ENCODE measurements around the gene POU5F2. TPM values are rescaled to one million over a fixed set of nuclear protein-coding genes. Genes with fewer than 3 reads are reported as not detected.
A peak's percentile ranks its signal among the peaks of the same experiment; 100 is the strongest.

The POU5F2 gene
- polyA plus RNA-seq, 1 donor, result 0.03 TPM

DNA sequence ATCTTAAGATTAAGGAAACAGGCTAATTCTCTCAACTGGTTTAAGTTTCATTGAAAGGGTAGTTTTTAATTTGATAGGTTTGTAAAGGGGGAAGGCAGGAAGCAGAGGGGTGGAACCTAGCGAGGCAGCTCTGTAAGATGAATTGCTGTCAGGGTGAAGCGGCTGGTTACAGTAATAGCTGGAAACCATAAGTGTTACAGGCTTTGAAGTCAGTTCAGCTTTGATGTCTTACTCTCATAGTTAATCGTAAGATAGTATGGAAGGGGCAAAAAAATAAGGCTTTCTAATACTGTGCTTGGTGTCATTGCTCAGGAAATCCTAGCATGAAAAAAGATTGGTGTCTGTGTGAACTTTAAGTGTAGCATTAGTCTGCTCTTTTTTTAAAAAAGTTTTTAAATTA lies 20.3 kb downstream of the POU5F2 start:
- peak in 1 of 2 donors; percentile 53 for DNase-seq
- Histone ChIP-seq H3K4me3 (ENCODE audit: low read length) (no peak overlapping the region), H3K36me3 (ENCODE audit: control insufficient read depth, insufficient read depth, low read length) (no peaks in the 10 kb centered on the region), H3K9me3 (ENCODE audit: control insufficient read depth, low read depth, low read length) (no peaks in the 10 kb centered on the region), H3K4me1 (ENCODE audit: control insufficient read depth, insufficient read depth, low read length) (peaks cover 13% of the 10 kb centered on the region), H3K27ac (ENCODE audit: low read length) (peak overlapping the region; percentile 69), H3K27me3 (ENCODE audit: control insufficient read depth, insufficient read depth, low read length) (no peaks in the 10 kb centered on the region)
- 17% methylated on average over 1 of the region's 3 CpGs for WGBS (ENCODE audit: insufficient coverage, low lambda C conversion rate)

DNA sequence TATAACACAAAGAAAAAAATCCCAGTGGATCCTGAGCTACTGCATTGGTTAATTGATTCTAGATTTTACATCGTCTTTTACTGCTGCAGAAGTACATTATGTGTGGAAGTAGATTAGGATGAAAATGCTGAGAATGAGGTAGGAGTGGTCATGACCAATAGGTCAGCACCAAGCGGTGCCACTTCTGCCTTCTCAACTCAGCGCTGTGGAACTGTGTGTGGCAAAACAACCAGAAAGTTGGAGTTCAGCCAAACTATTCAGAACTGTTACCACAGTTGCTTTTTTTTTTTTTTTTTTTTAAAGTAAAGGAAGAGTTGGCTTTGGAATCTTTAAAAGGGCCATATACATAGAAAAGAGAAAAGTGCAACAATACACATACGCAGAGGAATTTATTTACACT lies 24.2 kb downstream of the POU5F2 start:
- no peaks in the 10 kb centered on the region for H3K9me3 ChIP-seq (ENCODE audit: control insufficient read depth, low read depth, low read length)
- H3K36me3 ChIP-seq (ENCODE audit: control insufficient read depth, insufficient read depth, low read length), result no peaks in the 10 kb centered on the region
- WGBS (ENCODE audit: insufficient coverage, low lambda C conversion rate), result 40% methylated on average over 1 of the region's 4 CpGs
- H3K4me1 ChIP-seq (ENCODE audit: control insufficient read depth, insufficient read depth, low read length), result peaks cover 8% of the 10 kb centered on the region
- no peak overlapping the region for H3K4me3 ChIP-seq (ENCODE audit: low read length)
- H3K27ac ChIP-seq (ENCODE audit: low read length), result peak overlapping the region; percentile 30
- peak in 1 of 2 donors; percentile 56 for DNase-seq
- H3K27me3 ChIP-seq (ENCODE audit: control insufficient read depth, insufficient read depth, low read length), result no peaks in the 10 kb centered on the region

DNA sequence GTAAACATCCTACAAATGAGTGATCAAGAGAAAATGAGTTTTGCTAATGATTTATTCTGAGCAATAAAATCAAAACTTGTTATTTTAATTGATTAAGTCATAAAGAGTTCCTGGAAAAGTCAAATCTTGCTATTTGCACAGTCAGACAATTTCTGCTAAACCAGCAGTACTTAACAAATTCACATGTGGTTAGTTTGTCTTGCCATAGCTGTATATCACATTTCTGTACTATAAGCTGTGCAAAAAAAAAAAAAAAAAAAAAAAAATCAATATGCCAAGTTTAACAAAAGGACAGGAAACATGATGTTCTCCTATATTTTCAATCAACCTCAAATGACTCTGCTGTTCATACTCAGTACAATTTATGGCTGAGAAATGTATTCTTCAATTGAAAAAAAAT lies 24.9 kb downstream of the POU5F2 start:
- Histone ChIP-seq H3K9me3 (ENCODE audit: control insufficient read depth, low read depth, low read length) (no peaks in the 10 kb centered on the region), H3K36me3 (ENCODE audit: control insufficient read depth, insufficient read depth, low read length) (no peaks in the 10 kb centered on the region), H3K27me3 (ENCODE audit: control insufficient read depth, insufficient read depth, low read length) (no peaks in the 10 kb centered on the region), H3K4me1 (ENCODE audit: control insufficient read depth, insufficient read depth, low read length) (peaks cover 8% of the 10 kb centered on the region), H3K27ac (ENCODE audit: low read length) (peak overlapping the region; percentile 30), H3K4me3 (ENCODE audit: low read length) (no peak overlapping the region)
- peak in 1 of 2 donors; percentile 69 for DNase-seq

DNA sequence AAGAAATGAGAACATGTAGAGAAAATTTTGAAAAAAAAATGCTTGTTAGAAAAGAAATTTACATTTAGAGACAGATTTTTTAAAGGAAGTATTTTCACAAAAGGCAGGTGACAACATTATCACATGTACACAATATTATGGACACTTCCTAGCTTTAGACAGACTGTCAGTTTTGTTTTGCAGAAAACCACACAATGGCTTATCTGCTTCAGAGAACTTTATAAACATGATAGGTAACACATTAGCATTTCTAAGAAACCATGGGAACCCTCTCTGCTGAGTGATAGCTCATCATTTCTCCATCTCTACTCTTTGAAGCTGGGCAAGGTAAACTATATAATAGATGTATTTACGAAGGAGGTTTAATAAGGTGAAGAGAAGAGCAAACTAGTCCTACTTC lies 25.6 kb downstream of the POU5F2 start:
- WGBS (ENCODE audit: insufficient coverage, low lambda C conversion rate), result 20% methylated on average over 1 of the region's 1 CpG
- peak in 1 of 2 donors; percentile 63 for DNase-seq
- H3K27me3 ChIP-seq (ENCODE audit: control insufficient read depth, insufficient read depth, low read length), result no peaks in the 10 kb centered on the region
- no peak overlapping the region for H3K4me3 ChIP-seq (ENCODE audit: low read length)
- no peaks in the 10 kb centered on the region for H3K36me3 ChIP-seq (ENCODE audit: control insufficient read depth, insufficient read depth, low read length)
- no peaks in the 10 kb centered on the region for H3K9me3 ChIP-seq (ENCODE audit: control insufficient read depth, low read depth, low read length)
- peak overlapping the region; percentile 30 for H3K27ac ChIP-seq (ENCODE audit: low read length)
- peaks cover 7% of the 10 kb centered on the region for H3K4me1 ChIP-seq (ENCODE audit: control insufficient read depth, insufficient read depth, low read length)

DNA sequence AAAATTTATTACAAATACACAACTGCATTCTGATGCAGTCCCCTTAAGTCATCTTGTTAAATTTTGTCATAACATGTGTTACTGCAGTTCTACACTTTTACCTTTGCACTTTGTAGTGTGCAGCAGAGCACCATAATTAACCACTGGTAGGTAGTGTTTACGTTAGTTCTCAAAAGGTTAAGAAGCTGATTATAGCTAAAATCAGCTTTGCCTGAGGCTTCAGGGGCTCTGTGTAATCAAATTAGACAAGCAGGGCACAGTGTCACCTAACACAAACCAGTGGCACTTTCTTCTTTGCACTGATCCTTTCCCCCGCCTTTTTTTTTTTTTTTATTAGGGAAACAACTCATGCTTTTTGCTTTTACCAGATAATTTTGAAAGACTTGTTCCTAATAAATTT lies 26.1 kb downstream of the POU5F2 start:
- Histone ChIP-seq H3K27me3 (ENCODE audit: control insufficient read depth, insufficient read depth, low read length) (no peaks in the 10 kb centered on the region), H3K4me1 (ENCODE audit: control insufficient read depth, insufficient read depth, low read length) (peaks cover 4% of the 10 kb centered on the region), H3K9me3 (ENCODE audit: control insufficient read depth, low read depth, low read length) (no peaks in the 10 kb centered on the region), H3K36me3 (ENCODE audit: control insufficient read depth, insufficient read depth, low read length) (no peaks in the 10 kb centered on the region), H3K27ac (ENCODE audit: low read length) (peak overlapping the region; percentile 30), H3K4me3 (ENCODE audit: low read length) (no peak overlapping the region)
- peak; percentile 41 to 50 for DNase-seq
- WGBS (ENCODE audit: insufficient coverage, low lambda C conversion rate), result no CpG with 5 or more reads among the region's 2 CpGs

DNA sequence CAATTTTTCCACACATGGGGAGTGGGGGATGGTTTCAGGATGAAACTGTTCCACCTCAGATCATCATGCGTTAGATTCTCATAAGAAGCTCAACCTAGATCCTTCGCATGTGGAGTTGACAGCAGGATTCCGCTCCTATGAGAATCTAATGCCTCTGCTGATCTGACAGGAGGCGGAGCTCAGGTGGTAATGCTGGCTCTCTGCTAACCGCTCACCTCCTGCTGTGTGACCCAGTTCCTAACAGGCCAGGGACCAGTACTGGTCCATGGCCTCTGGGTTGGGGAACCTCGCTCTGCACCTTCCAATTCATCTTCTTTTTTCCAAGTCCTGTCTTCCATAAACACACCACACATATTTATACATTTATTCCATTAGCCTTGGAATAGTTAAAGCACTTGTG lies 33.0 kb downstream of the POU5F2 start:
- H3K9me3 ChIP-seq (ENCODE audit: control insufficient read depth, low read depth, low read length), result no peaks in the 10 kb centered on the region
- WGBS (ENCODE audit: insufficient coverage, low lambda C conversion rate), result no CpG with 5 or more reads among the region's 6 CpGs
- H3K4me1 ChIP-seq (ENCODE audit: control insufficient read depth, insufficient read depth, low read length), result no peaks in the 10 kb centered on the region
- no peak overlapping the region for H3K4me3 ChIP-seq (ENCODE audit: low read length)
- no peak overlapping the region for H3K27ac ChIP-seq (ENCODE audit: low read length)
- H3K36me3 ChIP-seq (ENCODE audit: control insufficient read depth, insufficient read depth, low read length), result no peaks in the 10 kb centered on the region
- H3K27me3 ChIP-seq (ENCODE audit: control insufficient read depth, insufficient read depth, low read length), result no peaks in the 10 kb centered on the region
- no peak for DNase-seq

DNA sequence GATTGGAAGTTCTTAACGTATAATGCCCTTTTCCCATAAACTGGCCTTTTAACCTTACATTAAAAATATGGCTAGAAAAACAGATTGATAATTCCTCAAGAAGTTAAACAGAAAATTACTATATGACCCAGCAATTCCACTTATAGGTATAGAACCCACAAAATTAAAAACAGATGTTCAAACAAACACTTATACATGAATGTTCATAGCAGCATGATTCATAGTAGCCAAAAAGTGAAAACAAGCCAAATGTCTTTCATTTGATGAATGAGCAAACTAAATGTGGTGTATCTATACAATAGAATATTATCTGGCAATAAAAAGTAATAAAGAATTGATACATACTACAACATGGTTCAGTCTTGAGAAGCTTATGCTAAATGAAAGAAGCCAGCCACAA lies 35.5 kb downstream of the POU5F2 start:
- Histone ChIP-seq H3K9me3 (ENCODE audit: control insufficient read depth, low read depth, low read length) (no peaks in the 10 kb centered on the region), H3K4me3 (ENCODE audit: low read length) (no peak overlapping the region), H3K4me1 (ENCODE audit: control insufficient read depth, insufficient read depth, low read length) (no peaks in the 10 kb centered on the region), H3K36me3 (ENCODE audit: control insufficient read depth, insufficient read depth, low read length) (no peaks in the 10 kb centered on the region), H3K27me3 (ENCODE audit: control insufficient read depth, insufficient read depth, low read length) (no peaks in the 10 kb centered on the region), H3K27ac (ENCODE audit: low read length) (no peak overlapping the region)
- DNase-seq, result no peak
- 100% methylated on average over 1 of the region's 1 CpG for WGBS (ENCODE audit: insufficient coverage, low lambda C conversion rate)

DNA sequence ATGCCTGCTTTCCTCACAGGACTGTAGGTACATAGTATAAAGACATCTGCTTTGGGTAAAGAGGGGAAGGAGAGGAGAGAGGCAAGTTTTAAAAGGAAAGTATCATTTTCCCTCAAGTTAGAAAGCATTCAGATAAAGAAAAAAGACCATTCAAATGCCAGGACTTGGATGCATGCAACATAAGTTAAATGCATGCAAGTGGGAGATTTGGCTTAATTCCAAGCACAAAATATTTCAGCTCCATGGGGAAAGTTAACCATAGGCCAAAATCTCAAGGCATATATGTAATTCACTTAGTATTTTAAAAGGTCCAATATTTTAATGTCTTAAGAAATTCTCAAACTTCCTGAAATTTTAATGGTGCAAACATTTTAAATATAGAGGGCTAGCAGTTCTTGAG lies 36.4 kb downstream of the POU5F2 start:
- Histone ChIP-seq H3K27me3 (ENCODE audit: control insufficient read depth, insufficient read depth, low read length) (no peaks in the 10 kb centered on the region), H3K4me1 (ENCODE audit: control insufficient read depth, insufficient read depth, low read length) (no peaks in the 10 kb centered on the region), H3K4me3 (ENCODE audit: low read length) (no peak overlapping the region), H3K9me3 (ENCODE audit: control insufficient read depth, low read depth, low read length) (no peaks in the 10 kb centered on the region), H3K36me3 (ENCODE audit: control insufficient read depth, insufficient read depth, low read length) (no peaks in the 10 kb centered on the region), H3K27ac (ENCODE audit: low read length) (no peak overlapping the region)
- DNase-seq, result no peak

DNA sequence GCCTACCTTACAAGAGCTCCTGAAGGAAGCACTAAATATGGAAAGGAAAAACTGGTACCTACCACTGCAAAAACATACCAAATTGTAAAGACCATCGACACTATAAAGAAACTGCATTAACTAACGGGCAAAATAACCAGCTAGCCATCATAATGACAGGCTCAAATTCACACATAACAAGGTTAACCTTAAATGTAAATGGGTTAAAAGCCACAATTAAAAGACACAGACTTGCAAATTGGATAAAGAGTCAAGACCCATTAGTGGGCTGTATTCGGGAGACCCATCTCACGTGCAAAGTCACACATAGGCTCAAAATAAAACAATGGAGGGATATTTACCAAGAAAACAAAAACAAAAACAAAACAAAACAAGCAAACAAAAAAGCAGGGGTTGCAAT lies 49.4 kb downstream of the POU5F2 start:
- no peaks in the 10 kb centered on the region for H3K4me1 ChIP-seq (ENCODE audit: control insufficient read depth, insufficient read depth, low read length)
- no peaks in the 10 kb centered on the region for H3K9me3 ChIP-seq (ENCODE audit: control insufficient read depth, low read depth, low read length)
- no peaks in the 10 kb centered on the region for H3K27me3 ChIP-seq (ENCODE audit: control insufficient read depth, insufficient read depth, low read length)
- H3K4me3 ChIP-seq (ENCODE audit: low read length), result no peak overlapping the region
- H3K36me3 ChIP-seq (ENCODE audit: control insufficient read depth, insufficient read depth, low read length), result no peaks in the 10 kb centered on the region
- no CpG with 5 or more reads among the region's 4 CpGs for WGBS (ENCODE audit: insufficient coverage, low lambda C conversion rate)
- no peak for DNase-seq
- H3K27ac ChIP-seq (ENCODE audit: low read length), result no peak overlapping the region

Other genes with a start within 250 kb of the POU5F2 start
- gene NR2F1-AS1, start 160.4 kb downstream of the POU5F2 start, polyA plus RNA-seq, result 7.2 TPM
- gene NR2F1, start 158.4 kb downstream of the POU5F2 start, polyA plus RNA-seq, result 7.6 TPM